SK-N-SH treated with all-trans-retinoic acid at 6 μM for 48 hours (cell line): ENCODE data around the gene TOB2.

Source experiments
- RARB ChIP-seq: fragments of 250-450 bp; sonication (Bioruptor Pico); IDR thresholded peaks from 2 replicates; pipeline ENCODE4 v1.8.0; 2021; ENCODE audit warnings: mild to moderate bottlenecking, moderate library complexity
- TCF4 ChIP-seq: fragments of 250-450 bp; sonication (Bioruptor Pico); IDR thresholded peaks from 2 replicates; pipeline ENCODE4 v1.8.0; 2021; ENCODE audit warnings: mild to moderate bottlenecking, moderate library complexity, borderline replicate concordance
- ZC3H10 ChIP-seq: fragments of 250-450 bp; sonication (Bioruptor Pico); IDR thresholded peaks from 2 replicates; pipeline ENCODE4 v1.5.1; 2021; ENCODE audit warnings: mild to moderate bottlenecking, moderate library complexity
- ZFP3 ChIP-seq: fragments of 250-450 bp; sonication (Bioruptor Pico); IDR thresholded peaks from 2 replicates; pipeline ENCODE4 v1.5.0; 2020; ENCODE audit warnings: mild to moderate bottlenecking, moderate library complexity
- ZFP30 ChIP-seq: fragments of 450-650 bp; formaldehyde crosslinking; IDR thresholded peaks from 2 replicates; pipeline ENCODE4 v1.5.0; 2022; ENCODE audit warnings: mild to moderate bottlenecking, moderate library complexity
- TF ChIP-seq, protein P1 (sequence below): fragments of 250-450 bp; sonication (Bioruptor Pico); IDR thresholded peaks from 2 replicates; pipeline ENCODE4 v1.8.0; 2020; ENCODE audit warnings: mild to moderate bottlenecking, moderate library complexity, borderline replicate concordance
- TF ChIP-seq, protein P2 (sequence below): fragments of 250-450 bp; sonication (Bioruptor Pico); IDR thresholded peaks from 2 replicates; pipeline ENCODE4 v1.5.1; 2021; ENCODE audit warnings: mild to moderate bottlenecking, moderate library complexity
- TF ChIP-seq, protein P3 (sequence below): fragments of 250-450 bp; sonication (Bioruptor Pico); IDR thresholded peaks from 2 replicates; pipeline ENCODE4 v1.5.1; 2020; ENCODE audit warnings: low read depth, mild to moderate bottlenecking, moderate library complexity
- TF ChIP-seq, protein P4 (sequence below): fragments of 250-450 bp; sonication (Bioruptor Pico); IDR thresholded peaks from 2 replicates; pipeline ENCODE4 v1.8.0; 2021; ENCODE audit warnings: low read depth, mild to moderate bottlenecking, moderate library complexity, borderline replicate concordance

DNA sequence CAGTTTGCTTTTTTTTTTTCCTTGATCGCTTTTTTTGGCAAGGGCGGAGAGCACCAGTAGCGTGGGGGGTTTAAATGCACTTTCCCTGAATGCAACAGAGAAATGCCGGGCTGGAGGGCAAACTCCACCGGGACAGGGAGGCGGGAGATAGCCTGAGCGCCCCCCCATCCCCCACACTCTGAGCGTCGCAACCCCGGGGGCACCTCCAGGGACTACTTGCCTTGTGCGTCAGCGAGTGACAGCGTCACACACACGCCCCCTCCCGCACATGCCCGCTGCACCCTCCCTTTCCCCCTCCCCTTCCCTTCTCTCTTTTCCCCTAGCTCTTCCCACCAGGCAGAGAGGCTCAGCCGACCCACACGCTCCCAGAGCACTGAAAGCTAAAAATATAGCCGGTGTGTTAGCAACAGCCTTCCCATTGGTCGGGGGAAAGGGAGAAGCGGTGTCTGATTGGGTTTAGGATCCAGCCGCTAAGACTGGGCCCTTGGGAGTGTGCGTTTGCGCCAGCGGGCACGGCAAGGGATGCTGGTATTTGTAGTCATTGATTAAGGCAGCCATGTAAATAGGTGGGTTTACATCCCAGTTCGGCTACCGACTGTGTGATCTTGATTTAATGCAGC, 1.7 kb upstream of the TOB2 start:
- TF ChIP-seq, protein P1, sequence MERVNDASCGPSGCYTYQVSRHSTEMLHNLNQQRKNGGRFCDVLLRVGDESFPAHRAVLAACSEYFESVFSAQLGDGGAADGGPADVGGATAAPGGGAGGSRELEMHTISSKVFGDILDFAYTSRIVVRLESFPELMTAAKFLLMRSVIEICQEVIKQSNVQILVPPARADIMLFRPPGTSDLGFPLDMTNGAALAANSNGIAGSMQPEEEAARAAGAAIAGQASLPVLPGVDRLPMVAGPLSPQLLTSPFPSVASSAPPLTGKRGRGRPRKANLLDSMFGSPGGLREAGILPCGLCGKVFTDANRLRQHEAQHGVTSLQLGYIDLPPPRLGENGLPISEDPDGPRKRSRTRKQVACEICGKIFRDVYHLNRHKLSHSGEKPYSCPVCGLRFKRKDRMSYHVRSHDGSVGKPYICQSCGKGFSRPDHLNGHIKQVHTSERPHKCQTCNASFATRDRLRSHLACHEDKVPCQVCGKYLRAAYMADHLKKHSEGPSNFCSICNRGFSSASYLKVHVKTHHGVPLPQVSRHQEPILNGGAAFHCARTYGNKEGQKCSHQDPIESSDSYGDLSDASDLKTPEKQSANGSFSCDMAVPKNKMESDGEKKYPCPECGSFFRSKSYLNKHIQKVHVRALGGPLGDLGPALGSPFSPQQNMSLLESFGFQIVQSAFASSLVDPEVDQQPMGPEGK (CRISPR knock-in tag): no peak; the same call in 1 of the 2 replicates
- TF ChIP-seq, protein P2, sequence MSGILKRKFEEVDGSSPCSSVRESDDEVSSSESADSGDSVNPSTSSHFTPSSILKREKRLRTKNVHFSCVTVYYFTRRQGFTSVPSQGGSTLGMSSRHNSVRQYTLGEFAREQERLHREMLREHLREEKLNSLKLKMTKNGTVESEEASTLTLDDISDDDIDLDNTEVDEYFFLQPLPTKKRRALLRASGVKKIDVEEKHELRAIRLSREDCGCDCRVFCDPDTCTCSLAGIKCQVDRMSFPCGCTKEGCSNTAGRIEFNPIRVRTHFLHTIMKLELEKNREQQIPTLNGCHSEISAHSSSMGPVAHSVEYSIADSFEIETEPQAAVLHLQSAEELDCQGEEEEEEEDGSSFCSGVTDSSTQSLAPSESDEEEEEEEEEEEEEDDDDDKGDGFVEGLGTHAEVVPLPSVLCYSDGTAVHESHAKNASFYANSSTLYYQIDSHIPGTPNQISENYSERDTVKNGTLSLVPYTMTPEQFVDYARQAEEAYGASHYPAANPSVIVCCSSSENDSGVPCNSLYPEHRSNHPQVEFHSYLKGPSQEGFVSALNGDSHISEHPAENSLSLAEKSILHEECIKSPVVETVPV (CRISPR knock-in tag): no peak
- TF ChIP-seq ZFP3 (CRISPR knock-in tag) (no peak), ZC3H10 (CRISPR knock-in tag) (no peak), ZFP30 (no peak), TCF4 (no peak), RARB (no peak)
- TF ChIP-seq, protein P3, sequence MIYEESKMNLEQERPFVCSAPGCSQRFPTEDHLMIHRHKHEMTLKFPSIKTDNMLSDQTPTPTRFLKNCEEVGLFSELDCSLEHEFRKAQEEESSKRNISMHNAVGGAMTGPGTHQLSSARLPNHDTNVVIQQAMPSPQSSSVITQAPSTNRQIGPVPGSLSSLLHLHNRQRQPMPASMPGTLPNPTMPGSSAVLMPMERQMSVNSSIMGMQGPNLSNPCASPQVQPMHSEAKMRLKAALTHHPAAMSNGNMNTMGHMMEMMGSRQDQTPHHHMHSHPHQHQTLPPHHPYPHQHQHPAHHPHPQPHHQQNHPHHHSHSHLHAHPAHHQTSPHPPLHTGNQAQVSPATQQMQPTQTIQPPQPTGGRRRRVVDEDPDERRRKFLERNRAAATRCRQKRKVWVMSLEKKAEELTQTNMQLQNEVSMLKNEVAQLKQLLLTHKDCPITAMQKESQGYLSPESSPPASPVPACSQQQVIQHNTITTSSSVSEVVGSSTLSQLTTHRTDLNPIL (CRISPR knock-in tag): no peak
- TF ChIP-seq, protein P4, sequence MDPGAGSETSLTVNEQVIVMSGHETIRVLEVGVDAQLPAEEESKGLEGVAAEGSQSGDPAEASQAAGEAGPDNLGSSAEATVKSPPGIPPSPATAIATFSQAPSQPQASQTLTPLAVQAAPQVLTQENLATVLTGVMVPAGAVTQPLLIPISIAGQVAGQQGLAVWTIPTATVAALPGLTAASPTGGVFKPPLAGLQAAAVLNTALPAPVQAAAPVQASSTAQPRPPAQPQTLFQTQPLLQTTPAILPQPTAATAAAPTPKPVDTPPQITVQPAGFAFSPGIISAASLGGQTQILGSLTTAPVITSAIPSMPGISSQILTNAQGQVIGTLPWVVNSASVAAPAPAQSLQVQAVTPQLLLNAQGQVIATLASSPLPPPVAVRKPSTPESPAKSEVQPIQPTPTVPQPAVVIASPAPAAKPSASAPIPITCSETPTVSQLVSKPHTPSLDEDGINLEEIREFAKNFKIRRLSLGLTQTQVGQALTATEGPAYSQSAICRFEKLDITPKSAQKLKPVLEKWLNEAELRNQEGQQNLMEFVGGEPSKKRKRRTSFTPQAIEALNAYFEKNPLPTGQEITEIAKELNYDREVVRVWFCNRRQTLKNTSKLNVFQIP (CRISPR knock-in tag): no peak
